ENCODE data around the gene PDZD2.
"Not testable (repeated sequence)": the region's sequence is repeated elsewhere in the genome, so short reads cannot be mapped to it uniquely, and the experiment has no call there.

The PDZD2 gene

GRCh38 chr5:32038523-32038922 lies 399.6 kb downstream of the PDZD2 start:
- in situ Hi-C loops (cut with HindIII; ENCODE audit: low pct_ligation_motif_present, low sequenced_read_pairs) = no loop called here
- DNase-seq = no peak

GRCh38 chr5:32039133-32039532 lies 400.2 kb downstream of the PDZD2 start:
- H3K27ac ChIP-seq; H3K27me3 ChIP-seq (replicated peaks); in situ Hi-C loops (cut with HindIII; ENCODE audit: low pct_ligation_motif_present, low sequenced_read_pairs); DNase-seq; H3K4me3 ChIP-seq (ENCODE audit: low read depth, low read length); H3K36me3 ChIP-seq (replicated peaks): not testable (repeated sequence)

More at GRCh38 chr5:32038523-32038922, 399.6 kb downstream of the PDZD2 start:
- peak; percentile 41 for TF ChIP-seq CTCF (IDR thresholded peaks at IDR 0.05; ENCODE audit: low read depth, low read length, missing control alignments)
- H3K4me3 ChIP-seq (ENCODE audit: low read depth, low read length) = no peak overlapping the region
- no peaks in the 10 kb centered on the region for H3K36me3 ChIP-seq (replicated peaks)
- H3K27ac ChIP-seq = no peak overlapping the region
- H3K27me3 ChIP-seq (replicated peaks) = no peaks in the 10 kb centered on the region

GRCh38 chr5:32039601-32040000 lies 400.7 kb downstream of the PDZD2 start:
- H3K4me3 ChIP-seq (ENCODE audit: low read depth, low read length); H3K27ac ChIP-seq; H3K27me3 ChIP-seq (replicated peaks); DNase-seq; in situ Hi-C loops (cut with HindIII; ENCODE audit: low pct_ligation_motif_present, low sequenced_read_pairs); H3K36me3 ChIP-seq (replicated peaks): not testable (repeated sequence)

- H3K27ac ChIP-seq; H3K4me3 ChIP-seq (ENCODE audit: low read depth, low read length); DNase-seq; H3K27me3 ChIP-seq (replicated peaks); in situ Hi-C loops (cut with HindIII; ENCODE audit: low pct_ligation_motif_present, low sequenced_read_pairs); H3K36me3 ChIP-seq (replicated peaks): not testable (repeated sequence)
Observed at GRCh38 chr5:32040181-32040695, 401.3 kb downstream of the PDZD2 start.

- in situ Hi-C loops (cut with HindIII; ENCODE audit: low pct_ligation_motif_present, low sequenced_read_pairs) = no loop called here
- DNase-seq = no peak
- Histone ChIP-seq H3K36me3 (replicated peaks) (no peaks in the 10 kb centered on the region), H3K27me3 (replicated peaks) (no peaks in the 10 kb centered on the region), H3K4me3 (ENCODE audit: low read depth, low read length) (no peak overlapping the region), H3K27ac (no peak overlapping the region)
- TF ChIP-seq CTCF (IDR thresholded peaks at IDR 0.05; ENCODE audit: low read depth, low read length, missing control alignments) = no peak
Observed at GRCh38 chr5:32042551-32042961, 403.6 kb downstream of the PDZD2 start.

- DNase-seq = no peak
- no peak for TF ChIP-seq CTCF (IDR thresholded peaks at IDR 0.05; ENCODE audit: low read depth, low read length, missing control alignments)
- Histone ChIP-seq H3K27ac (no peak overlapping the region), H3K27me3 (replicated peaks) (no peaks in the 10 kb centered on the region), H3K4me3 (ENCODE audit: low read depth, low read length) (no peak overlapping the region), H3K36me3 (replicated peaks) (no peaks in the 10 kb centered on the region)
- in situ Hi-C loops (cut with HindIII; ENCODE audit: low pct_ligation_motif_present, low sequenced_read_pairs) = no loop called here
Observed at GRCh38 chr5:32043105-32043504, 404.2 kb downstream of the PDZD2 start.

GRCh38 chr5:32044434-32044833 lies 405.5 kb downstream of the PDZD2 start:
- in situ Hi-C loops (cut with HindIII; ENCODE audit: low pct_ligation_motif_present, low sequenced_read_pairs) = no loop called here
- Histone ChIP-seq H3K27me3 (replicated peaks) (no peaks in the 10 kb centered on the region), H3K4me3 (ENCODE audit: low read depth, low read length) (no peak overlapping the region), H3K27ac (no peak overlapping the region), H3K36me3 (replicated peaks) (no peaks in the 10 kb centered on the region)
- TF ChIP-seq CTCF (IDR thresholded peaks at IDR 0.05; ENCODE audit: low read depth, low read length, missing control alignments) = no peak
- no peak for DNase-seq

Data from brain microvascular endothelial cell (primary cell).